GM12801 (cell line): Measurements from ENCODE around the gene ARL4D.

Experiments
- CTCF ChIP-seq: IDR thresholded peaks from one replicate; pipeline ENCODE4 v1.5.1; 2011; ENCODE audit warnings: control low read depth; ENCODE audit not compliant: insufficient read length; ENCODE audit errors: extremely low read depth

ARL4D gene

GRCh38 chr17:43356450-43356849 is 42.3 kb upstream of the ARL4D start:
- TF ChIP-seq CTCF: no peak

DNA sequence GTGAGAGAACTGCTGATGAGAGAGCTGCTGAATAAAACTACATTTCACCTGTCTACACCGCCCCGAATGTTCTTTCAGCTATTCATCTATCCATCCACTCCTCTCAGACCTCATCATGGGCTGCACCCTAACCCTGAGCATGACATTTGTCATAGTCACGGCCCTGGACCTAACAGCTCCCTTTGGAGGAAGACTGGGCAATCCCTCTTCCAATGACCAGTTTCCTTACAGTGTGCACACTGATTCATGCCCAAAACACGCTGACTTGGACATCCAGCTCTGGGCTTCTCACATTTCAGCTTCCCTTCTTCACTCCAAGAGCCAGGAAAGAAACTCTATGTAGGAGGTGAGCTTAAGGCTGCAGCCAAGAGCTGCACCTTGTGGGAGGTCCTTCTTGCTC is 41.8 kb upstream of the ARL4D start:
- no peak for TF ChIP-seq CTCF

DNA sequence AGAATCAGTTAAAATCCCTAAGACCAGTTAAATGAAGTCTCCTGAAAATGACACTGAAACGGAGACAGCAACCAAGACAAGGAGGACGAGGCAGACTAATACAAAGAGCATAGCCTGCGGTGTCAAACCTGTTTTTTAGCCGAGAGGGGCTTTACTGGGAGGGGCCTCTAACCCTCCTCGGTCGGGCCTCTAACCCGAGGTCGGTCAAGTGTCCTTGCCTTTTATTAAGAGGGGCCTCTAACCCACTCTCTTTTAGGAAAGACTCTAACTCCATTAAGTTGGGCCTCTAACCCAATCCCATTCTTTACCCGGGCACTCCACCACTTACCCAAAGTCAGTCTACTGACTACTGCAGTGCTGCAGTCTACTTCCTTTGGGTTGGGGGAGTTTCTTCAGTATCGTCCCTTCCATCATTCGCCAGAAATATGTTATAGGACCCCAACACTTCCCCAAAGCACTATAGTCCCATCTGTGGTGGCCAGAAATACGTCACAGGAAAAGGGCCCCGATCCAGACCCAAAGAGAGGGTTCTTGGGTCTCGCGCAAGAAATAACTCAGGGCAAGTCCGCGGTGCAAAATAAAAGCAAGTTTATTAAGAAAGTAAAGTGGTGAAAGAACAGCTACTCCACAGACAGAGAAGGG is 39.2 kb upstream of the ARL4D start:
- no peak for TF ChIP-seq CTCF

GRCh38 chr17:43360376-43360738 is 38.4 kb upstream of the ARL4D start:
- no peak for TF ChIP-seq CTCF

DNA sequence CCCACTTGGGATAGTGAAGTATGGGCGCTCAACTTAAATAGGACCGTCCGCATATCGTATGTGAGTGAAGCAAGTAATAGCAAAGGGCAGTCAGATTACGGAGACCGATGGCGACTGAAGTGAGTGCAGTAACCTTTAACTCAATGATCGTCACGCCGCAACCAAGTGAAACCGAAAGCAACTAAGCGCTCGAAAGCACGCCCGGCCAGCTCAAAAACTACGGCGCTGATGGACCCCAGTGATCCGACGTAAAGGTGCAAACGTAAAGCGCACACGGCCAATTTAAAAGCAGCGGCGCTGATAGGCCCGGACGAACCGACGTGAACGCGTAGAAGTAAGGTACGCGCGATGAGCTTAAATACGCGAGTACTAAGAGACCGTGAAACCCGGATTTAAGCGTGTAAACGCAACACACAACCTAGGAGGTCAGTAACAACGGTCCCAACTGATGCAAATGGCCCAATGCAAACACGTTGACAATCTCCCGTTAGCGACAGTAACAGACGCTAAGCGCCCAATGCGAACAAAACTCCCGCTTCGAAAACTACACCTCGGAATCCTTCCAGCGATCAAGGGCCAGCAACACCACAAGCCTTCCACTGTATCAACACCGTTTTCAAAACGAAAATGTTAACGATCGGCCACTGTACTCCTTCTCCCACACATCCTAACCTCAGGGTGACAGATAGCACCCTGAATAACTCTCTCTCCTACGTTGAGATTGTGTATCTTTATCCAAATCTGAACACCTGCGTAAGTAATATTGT is 37.9 kb upstream of the ARL4D start:
- TF ChIP-seq CTCF: no peak

GRCh38 chr17:43363181-43363925 is 35.4 kb upstream of the ARL4D start:
- TF ChIP-seq CTCF: no peak

- no peak for TF ChIP-seq CTCF
Observed at GRCh38 chr17:43363926-43364285, 34.9 kb upstream of the ARL4D start.
